B cell (primary cell): ENCODE results near the gene PTPRN2. TPM values are rescaled to one million over a fixed set of nuclear protein-coding genes. Genes with fewer than 3 reads are reported as not detected.

Experiments used
- ATAC-seq: fragments of 200-7000 bp; cut with Tn5 transposase; one replicate; pipeline ENCODE4 v1.10.0; 2021; ENCODE audit warnings: low read depth, mild to moderate bottlenecking, moderate number of reproducible peaks, moderate library complexity
- CTCF ChIA-PET: fragments of 350-600 bp; sonication (Branson Sonifier 250); formaldehyde crosslinking; loops from one replicate; lab custom pipeline; 2021; ENCODE audit warnings: antibody characterized with exemption, inconsistent platforms; lab: Charles Lee
- POLR2A ChIA-PET: fragments of 350-600 bp; sonication (Branson Sonifier 250); formaldehyde crosslinking; loops from one replicate; lab custom pipeline; 2021; ENCODE audit warnings: antibody characterized with exemption; lab: Charles Lee
- DNase-seq: peaks from one replicate; pipeline ENCODE4 v3.0.0; 2013
- H2AFZ ChIP-seq: 2 replicates; pipeline ENCODE4 v1.6.1; 2012; ENCODE audit warnings: mild to moderate bottlenecking, low read depth, low read length; ENCODE audit not compliant: insufficient read depth, poor library complexity, severe bottlenecking
- H3K27ac ChIP-seq, 2 donors: 1 replicate in 1 of 2; 2 replicates in 1 of 2; pipeline ENCODE4 v1.5.1; 2012 to 2013; ENCODE audit warnings: low read length in 2 of 2, mild to moderate bottlenecking in 2 of 2, moderate library complexity in 1 of 2
- H3K27me3 ChIP-seq, 4 experiments: fragments of 200-600 bp in 1 of 4; sonication (generic) in 1 of 4; replicated peaks in 1 of 4; 1 replicate in 2 of 4; 2 replicates in 2 of 4; pipeline versions ENCODE4 v1.6.1 to v1.7.0; 2013 to 2016; ENCODE audit warnings: low read length in 3 of 4, mild to moderate bottlenecking in 2 of 4, mixed read lengths in 1 of 4, moderate library complexity in 1 of 4; ENCODE audit not compliant: insufficient read depth in 4 of 4, control insufficient read depth in 3 of 4; ENCODE audit errors: control extremely low read depth in 1 of 4
- H3K36me3 ChIP-seq, 2 experiments: replicated peaks in 1 of 2; 1 replicate in 1 of 2; 2 replicates in 1 of 2; pipeline versions ENCODE4 v1.6.1 to v1.7.1; 2013; ENCODE audit warnings: low read length in 1 of 2; ENCODE audit not compliant: insufficient read depth in 2 of 2, control insufficient read depth in 1 of 2; ENCODE audit errors: control extremely low read depth in 1 of 2, extremely low read depth in 1 of 2
- H3K4me1 ChIP-seq, 2 donors: fragments of 200-600 bp in 1 of 2; sonication (generic) in 1 of 2; 1 replicate in 1 of 2; 2 replicates in 1 of 2; pipeline versions ENCODE4 v1.5.1 to v1.6.1; 2013 to 2017; ENCODE audit warnings: low read length in 2 of 2; ENCODE audit not compliant: control insufficient read depth in 2 of 2, insufficient read depth in 2 of 2
- H3K4me2 ChIP-seq: replicated peaks from 2 replicates; pipeline ENCODE3; 2012; ENCODE audit warnings: mild to moderate bottlenecking, low read depth, low read length; ENCODE audit not compliant: poor library complexity, severe bottlenecking
- H3K4me3 ChIP-seq, 5 experiments: fragments of 200-600 bp in 1 of 5; sonication (generic) in 1 of 5; 1 replicate in 3 of 5; 2 replicates in 2 of 5; pipeline versions ENCODE4 v1.5.1 to v1.7.0; 2011 to 2016; ENCODE audit warnings: low read length in 4 of 5, mild to moderate bottlenecking in 4 of 5, low read depth in 2 of 5, control low read depth in 1 of 5, moderate library complexity in 1 of 5; ENCODE audit not compliant: insufficient read depth in 1 of 5; ENCODE audit errors: control extremely low read depth in 1 of 5, extremely low read depth in 1 of 5
- H3K79me2 ChIP-seq: fragments of 200-600 bp; sonication (generic); one replicate; pipeline ENCODE4 v1.6.0; 2016; ENCODE audit warnings: low read length; ENCODE audit not compliant: control insufficient read depth, insufficient read depth
- H3K9ac ChIP-seq: fragments of 200-600 bp; sonication (generic); 2 replicates; pipeline ENCODE4 v1.6.1; 2017; ENCODE audit warnings: mild to moderate bottlenecking, low read length, moderate library complexity
- H3K9me3 ChIP-seq, 3 donors: one replicate each; pipeline versions ENCODE4 v1.6.1 to v1.7.1; 2013; ENCODE audit warnings: low read length in 2 of 3; ENCODE audit not compliant: control insufficient read depth in 2 of 3, insufficient read depth in 1 of 3; ENCODE audit errors: control extremely low read depth in 1 of 3
- H4K20me1 ChIP-seq: 2 replicates; pipeline ENCODE4 v1.6.0; 2012; ENCODE audit warnings: mild to moderate bottlenecking, low read length; ENCODE audit not compliant: insufficient read depth, control insufficient read depth, poor library complexity, severe bottlenecking
- H3K27ac Mint-ChIP-seq: one replicate; pipeline ENCODE4 v1.8.0; 2021; ENCODE audit warnings: mixed read lengths
- H3K27me3 Mint-ChIP-seq: one replicate; pipeline ENCODE4 v1.8.0; 2021; ENCODE audit warnings: mixed read lengths
- H3K4me1 Mint-ChIP-seq: one replicate; pipeline ENCODE4 v1.8.0; 2021; ENCODE audit warnings: mixed read lengths
- H3K4me3 Mint-ChIP-seq: one replicate; pipeline ENCODE4 v1.8.0; 2021; ENCODE audit warnings: mixed read lengths
- H3K9me3 Mint-ChIP-seq: one replicate; pipeline ENCODE4 v1.8.0; 2022; ENCODE audit warnings: mixed read lengths; ENCODE audit not compliant: insufficient read depth
- CTCF ChIP-seq: fragments of 200-600 bp; IDR thresholded peaks from one replicate; pipeline ENCODE4 v1.8.0; 2022; ENCODE audit warnings: antibody characterized with exemption, mild to moderate bottlenecking
- EZH2 ChIP-seq: IDR thresholded peaks from 2 replicates; pipeline ENCODE4 v1.6.1; 2012; ENCODE audit warnings: borderline replicate concordance, low read depth, mild to moderate bottlenecking, moderate library complexity, low read length; ENCODE audit not compliant: insufficient read depth, poor library complexity, severe bottlenecking
- WGBS: methylation state at CpG from one replicate; pipeline ENCODE4 v1.1.5; 2013; ENCODE audit warnings: missing lambda C conversion rate; ENCODE audit not compliant: insufficient coverage; 5-methylcytosine and 5-hydroxymethylcytosine counted together
- intact Hi-C: fragments of 100-400 bp; cut with micrococcal nuclease; formaldehyde crosslinking; loops from one replicate; pipeline ENCODE4 v1.10.0; 2022
- polyA plus RNA-seq: library from polyadenylated mRNA; depleted of rRNA; stranded (reverse); fragments of >200 nt; gene quantifications from 2 replicates; pipeline ENCODE4 v1.2.3, GENCODE V29; 2012
- total RNA-seq, 2 donors: library from RNA; stranded (reverse); fragments of 120-200 nt in 1 of 2; gene quantifications; 1 replicate in 1 of 2; 2 replicates in 1 of 2; pipeline versions ENCODE4 v1.2.3 to v1.2.4, GENCODE V29; 2013 to 2022

PTPRN2 gene
- total and polyA plus RNA-seq, 2 donors (not counting 1 experiment from before 2014, with no cell fraction given) = 2.0 to 5.0 TPM

GRCh38 chr7:157945401-157945800 is 642.2 kb downstream of the PTPRN2 start:
- 92% methylated on average over 19 of the region's 19 CpGs for WGBS
- no peak overlapping the region for H3K4me3 Mint-ChIP-seq
- no peak overlapping the region for H3K27ac Mint-ChIP-seq
- H3K36me3 ChIP-seq = no peaks in the 10 kb centered on the region
- no peaks in the 10 kb centered on the region for H3K27me3 ChIP-seq
- H2AFZ ChIP-seq = no peak overlapping the region
- H3K27me3 Mint-ChIP-seq = no peaks in the 10 kb centered on the region
- no peak overlapping the region for H3K4me2 ChIP-seq
- TF ChIP-seq CTCF = no peak
- TF ChIP-seq EZH2 = no peak
- DNase-seq (no peak), ATAC-seq (no peak)
- POLR2A ChIA-PET = no interaction called here
- H4K20me1 ChIP-seq = no peaks in the 10 kb centered on the region
- no peaks in the 10 kb centered on the region for H3K79me2 ChIP-seq
- intact Hi-C loops = no loop called here
- CTCF ChIA-PET = no interaction called here
- no peak overlapping the region for H3K27ac ChIP-seq
- H3K4me1 ChIP-seq = no peaks in the 10 kb centered on the region
- H3K4me3 ChIP-seq = no peak overlapping the region
- peaks cover 0 to 55% (median 0%) of the 10 kb centered on the region in 3 donors for H3K9me3 ChIP-seq
- peaks cover 3% of the 10 kb centered on the region for H3K9me3 Mint-ChIP-seq
- H3K9ac ChIP-seq = no peak overlapping the region
- H3K4me1 Mint-ChIP-seq = no peaks in the 10 kb centered on the region

GRCh38 chr7:157944734-157945291 is 642.8 kb downstream of the PTPRN2 start:
- Histone ChIP-seq H3K4me3 (no peak overlapping the region), H3K27me3 (no peaks in the 10 kb centered on the region), H3K4me2 (no peak overlapping the region), H3K36me3 (no peaks in the 10 kb centered on the region), H3K9ac (no peak overlapping the region), H2AFZ (no peak overlapping the region), H3K4me1 (no peaks in the 10 kb centered on the region), H4K20me1 (no peaks in the 10 kb centered on the region), H3K27ac (no peak overlapping the region), H3K79me2 (no peaks in the 10 kb centered on the region), H3K9me3 (peaks cover 0 to 57% (median 0%) of the 10 kb centered on the region in 3 donors)
- WGBS = 100% methylated on average over 6 of the region's 10 CpGs
- H3K27me3 Mint-ChIP-seq = no peaks in the 10 kb centered on the region
- no peak for TF ChIP-seq CTCF
- no peak for TF ChIP-seq EZH2
- no peaks in the 10 kb centered on the region for H3K4me1 Mint-ChIP-seq
- peaks cover 3% of the 10 kb centered on the region for H3K9me3 Mint-ChIP-seq
- intact Hi-C loops = no loop called here
- H3K27ac Mint-ChIP-seq = no peak overlapping the region
- DNase-seq = no peak
- POLR2A ChIA-PET = no interaction called here
- H3K4me3 Mint-ChIP-seq = no peak overlapping the region
- CTCF ChIA-PET = no interaction called here
- no peak for ATAC-seq
